Hepatocyte (in vitro differentiated cells): ENCODE measurements around the gene CDC42BPA. TPM values are rescaled to one million over a fixed set of nuclear protein-coding genes. Genes with fewer than 3 reads are reported as not detected.

Experiments
- DNase-seq: peaks from one replicate; pipeline ENCODE4 v3.0.0-alpha.2; 2016; ENCODE audit warnings: low spot score
- H2AFZ ChIP-seq: fragments of 200-600 bp; sonication (generic); 2 replicates; pipeline ENCODE4 v1.6.0; 2016; ENCODE audit warnings: antibody characterized with exemption, mild to moderate bottlenecking
- H3K27ac ChIP-seq: fragments of 200-600 bp; sonication (generic); 2 replicates; pipeline ENCODE4 v1.5.1; 2016; ENCODE audit warnings: mild to moderate bottlenecking
- H3K27me3 ChIP-seq: fragments of 200-600 bp; sonication (generic); 2 replicates; pipeline ENCODE4 v1.6.1; 2016
- H3K36me3 ChIP-seq: fragments of 200-600 bp; sonication (generic); replicated peaks from 2 replicates; pipeline ENCODE4 v1.5.1; 2016; ENCODE audit warnings: low read depth; ENCODE audit not compliant: insufficient read depth
- H3K4me1 ChIP-seq: fragments of 200-600 bp; sonication (generic); 2 replicates; pipeline ENCODE4 v1.5.1; 2016; ENCODE audit warnings: mild to moderate bottlenecking, moderate library complexity; ENCODE audit not compliant: insufficient read depth
- H3K4me2 ChIP-seq: fragments of 200-600 bp; sonication (generic); 2 replicates; pipeline ENCODE4 v1.6.0; 2016
- H3K4me3 ChIP-seq: fragments of 200-600 bp; sonication (generic); 2 replicates; pipeline ENCODE4 v1.5.1; 2016; ENCODE audit warnings: mild to moderate bottlenecking
- H3K79me2 ChIP-seq: fragments of 200-600 bp; sonication (generic); 2 replicates; pipeline ENCODE4 v1.6.0; 2017; ENCODE audit warnings: mild to moderate bottlenecking
- H3K9me2 ChIP-seq: fragments of 200-600 bp; sonication (generic); replicated peaks from 2 replicates; pipeline ENCODE4 v1.6.0; 2017; ENCODE audit warnings: mild to moderate bottlenecking; ENCODE audit not compliant: insufficient read depth
- H3K9me3 ChIP-seq: fragments of 200-600 bp; sonication (generic); 2 replicates; pipeline ENCODE4 v1.5.1; 2016; ENCODE audit warnings: low read depth, mild to moderate bottlenecking
- H4K20me1 ChIP-seq: fragments of 200-600 bp; sonication (generic); 2 replicates; pipeline ENCODE4 v1.6.0; 2016; ENCODE audit warnings: mild to moderate bottlenecking; ENCODE audit not compliant: insufficient read depth, poor library complexity, severe bottlenecking
- EZH2 ChIP-seq: fragments of 200-600 bp; sonication (generic); IDR thresholded peaks from 2 replicates; pipeline ENCODE4 v1.6.1; 2016; ENCODE audit warnings: antibody characterized with exemption, mild to moderate bottlenecking, borderline replicate concordance
- EZH2phosphoT487 ChIP-seq: fragments of 200-600 bp; sonication (generic); IDR thresholded peaks from one replicate; pipeline ENCODE4 v1.6.1; 2018; ENCODE audit warnings: antibody characterized with exemption, mild to moderate bottlenecking, low read depth, moderate library complexity; ENCODE audit not compliant: unreplicated experiment, severe bottlenecking
- WGBS: methylation state at CpG from one replicate; pipeline ENCODE4 v1.1.6; 2016; ENCODE audit warnings: low lambda C conversion rate; ENCODE audit errors: missing lambda C conversion rate; 5-methylcytosine and 5-hydroxymethylcytosine counted together
- polyA plus RNA-seq: library from polyadenylated mRNA; unstranded; fragments of >200 nt; fragmentation: Nextera tagmentation; extraction: Ambion mirVana; gene quantifications from 2 replicates; pipeline ENCODE4 v1.2.1, GENCODE V29; 2016
- total RNA-seq: library from RNA; depleted of rRNA; stranded (reverse); fragments of >200 nt; gene quantifications from 2 replicates; pipeline ENCODE4 v1.2.3, GENCODE V29; 2014
- TF ChIP-seq, protein P1 (sequence below): fragments of 200-600 bp; sonication (generic); IDR thresholded peaks from 2 replicates; pipeline ENCODE4 v1.5.1; 2016; ENCODE audit warnings: antibody characterized with exemption, mild to moderate bottlenecking; ENCODE audit not compliant: poor library complexity

The CDC42BPA gene
- total and polyA plus RNA-seq, 2 experiments from 2014 or later, result 24.5 to 40.9 TPM

DNA sequence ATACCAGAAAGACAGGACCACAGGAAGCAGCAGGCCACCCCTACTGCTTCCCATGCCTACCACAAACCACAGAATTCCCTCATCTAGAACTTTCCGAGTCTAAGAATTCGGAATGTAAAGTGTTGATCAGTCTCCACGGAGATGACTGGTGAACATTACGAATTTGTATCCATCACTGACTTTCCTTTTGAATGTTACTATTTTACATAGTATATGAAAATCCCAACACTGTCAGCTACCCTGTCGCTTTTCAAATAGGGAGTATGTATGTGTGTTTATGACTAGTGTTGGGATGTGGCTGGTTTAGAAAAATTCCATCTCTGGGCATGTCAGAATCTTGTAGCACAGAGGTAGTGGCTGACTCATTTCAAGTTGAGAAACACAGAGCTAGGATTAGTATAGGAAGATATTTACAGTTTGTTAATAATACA is 260.0 kb downstream of the CDC42BPA start:
- Histone ChIP-seq H3K9me2 (no peaks in the 10 kb centered on the region), H3K4me3 (no peak overlapping the region), H3K27me3 (no peaks in the 10 kb centered on the region), H3K36me3 (no peaks in the 10 kb centered on the region), H2AFZ (no peak overlapping the region), H3K4me1 (no peaks in the 10 kb centered on the region), H3K4me2 (no peak overlapping the region), H3K9me3 (no peaks in the 10 kb centered on the region), H4K20me1 (no peaks in the 10 kb centered on the region), H3K79me2 (no peaks in the 10 kb centered on the region), H3K27ac (no peak overlapping the region)
- DNase-seq, result no peak
- WGBS, result 95% methylated on average over 5 of the region's 5 CpGs
- TF ChIP-seq EZH2, result no peak
- TF ChIP-seq, protein P1, sequence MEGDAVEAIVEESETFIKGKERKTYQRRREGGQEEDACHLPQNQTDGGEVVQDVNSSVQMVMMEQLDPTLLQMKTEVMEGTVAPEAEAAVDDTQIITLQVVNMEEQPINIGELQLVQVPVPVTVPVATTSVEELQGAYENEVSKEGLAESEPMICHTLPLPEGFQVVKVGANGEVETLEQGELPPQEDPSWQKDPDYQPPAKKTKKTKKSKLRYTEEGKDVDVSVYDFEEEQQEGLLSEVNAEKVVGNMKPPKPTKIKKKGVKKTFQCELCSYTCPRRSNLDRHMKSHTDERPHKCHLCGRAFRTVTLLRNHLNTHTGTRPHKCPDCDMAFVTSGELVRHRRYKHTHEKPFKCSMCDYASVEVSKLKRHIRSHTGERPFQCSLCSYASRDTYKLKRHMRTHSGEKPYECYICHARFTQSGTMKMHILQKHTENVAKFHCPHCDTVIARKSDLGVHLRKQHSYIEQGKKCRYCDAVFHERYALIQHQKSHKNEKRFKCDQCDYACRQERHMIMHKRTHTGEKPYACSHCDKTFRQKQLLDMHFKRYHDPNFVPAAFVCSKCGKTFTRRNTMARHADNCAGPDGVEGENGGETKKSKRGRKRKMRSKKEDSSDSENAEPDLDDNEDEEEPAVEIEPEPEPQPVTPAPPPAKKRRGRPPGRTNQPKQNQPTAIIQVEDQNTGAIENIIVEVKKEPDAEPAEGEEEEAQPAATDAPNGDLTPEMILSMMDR, result no peak
- TF ChIP-seq EZH2phosphoT487, result no peak

DNA sequence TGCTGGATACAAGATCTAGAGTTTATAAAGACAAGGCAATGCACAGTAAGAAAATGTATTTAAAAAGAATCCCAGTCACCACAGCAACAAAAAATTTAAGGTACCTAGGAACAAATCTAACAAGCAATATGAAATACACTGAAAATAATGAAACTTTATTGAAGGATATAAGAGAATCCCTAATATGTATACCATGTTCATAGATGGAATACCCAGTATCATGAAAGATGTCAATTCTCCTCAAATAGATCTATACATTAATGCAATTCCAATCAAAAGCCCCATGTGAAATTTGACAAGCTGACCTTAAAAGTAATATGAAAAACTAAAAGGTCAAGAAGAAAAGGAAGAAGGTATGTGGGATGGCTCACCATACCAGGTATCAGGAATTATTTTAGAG is 269.0 kb downstream of the CDC42BPA start:
- H3K36me3 ChIP-seq, result no peaks in the 10 kb centered on the region
- H4K20me1 ChIP-seq, result no peaks in the 10 kb centered on the region
- no peaks in the 10 kb centered on the region for H3K9me2 ChIP-seq
- H3K4me3 ChIP-seq, result no peak overlapping the region
- no peaks in the 10 kb centered on the region for H3K4me1 ChIP-seq
- H3K9me3 ChIP-seq, result no peaks in the 10 kb centered on the region
- H3K27me3 ChIP-seq, result no peaks in the 10 kb centered on the region
- H2AFZ ChIP-seq, result no peak overlapping the region
- H3K27ac ChIP-seq, result no peak overlapping the region
- TF ChIP-seq EZH2phosphoT487, result no peak
- TF ChIP-seq, protein P1, result no peak
- H3K4me2 ChIP-seq, result no peak overlapping the region
- DNase-seq, result no peak
- H3K79me2 ChIP-seq, result no peaks in the 10 kb centered on the region

DNA sequence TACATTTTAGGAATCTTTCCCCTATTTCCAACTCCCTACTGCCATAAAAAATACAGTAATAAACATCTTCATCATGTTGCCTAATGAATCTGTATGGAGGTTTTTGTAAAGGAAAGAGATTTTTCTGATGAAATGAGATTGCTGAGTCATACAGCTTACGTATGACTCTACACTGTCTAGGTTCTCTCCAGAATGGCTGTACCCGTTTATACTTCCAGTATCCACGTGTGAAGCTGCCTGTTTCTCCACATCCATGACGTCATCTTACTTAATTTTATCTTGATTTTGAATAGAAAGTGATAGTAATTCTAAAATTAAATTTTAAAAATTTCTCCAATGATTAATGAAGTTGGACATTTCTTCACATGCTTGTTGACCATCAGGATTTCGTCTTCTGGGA is 274.5 kb downstream of the CDC42BPA start:
- Histone ChIP-seq H4K20me1 (no peaks in the 10 kb centered on the region), H3K79me2 (no peaks in the 10 kb centered on the region), H3K4me3 (no peak overlapping the region), H3K9me2 (no peaks in the 10 kb centered on the region), H3K27ac (no peak overlapping the region), H3K9me3 (no peaks in the 10 kb centered on the region), H2AFZ (no peak overlapping the region), H3K36me3 (no peaks in the 10 kb centered on the region), H3K27me3 (no peaks in the 10 kb centered on the region), H3K4me1 (no peaks in the 10 kb centered on the region), H3K4me2 (no peak overlapping the region)
- TF ChIP-seq EZH2, result no peak
- TF ChIP-seq EZH2phosphoT487, result no peak
- TF ChIP-seq, protein P1, result no peak
- DNase-seq, result no peak
- WGBS, result 82% methylated on average over 5 of the region's 5 CpGs

DNA sequence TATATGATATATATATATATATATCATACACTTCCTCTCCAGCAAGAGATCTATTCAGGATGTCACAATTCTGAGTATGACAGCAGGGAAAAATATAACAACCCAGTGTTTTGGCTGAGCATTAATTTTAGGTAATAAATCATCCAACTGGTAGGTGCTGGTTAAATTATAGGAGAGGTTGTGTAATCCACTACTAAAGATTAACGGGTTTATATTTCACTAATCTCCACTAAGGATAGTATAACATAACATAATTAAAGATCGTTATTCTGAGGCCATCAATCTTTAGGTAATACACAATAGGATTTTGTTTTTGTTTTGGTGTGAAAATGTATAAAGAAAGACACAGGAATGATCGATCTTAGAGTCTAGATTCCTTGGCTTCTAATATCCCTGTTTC is 276.0 kb downstream of the CDC42BPA start:
- Histone ChIP-seq H3K27me3 (no peaks in the 10 kb centered on the region), H3K4me2 (no peak overlapping the region), H2AFZ (no peak overlapping the region), H3K9me2 (no peaks in the 10 kb centered on the region), H3K36me3 (no peaks in the 10 kb centered on the region), H4K20me1 (no peaks in the 10 kb centered on the region), H3K79me2 (no peaks in the 10 kb centered on the region), H3K4me1 (no peaks in the 10 kb centered on the region), H3K4me3 (no peak overlapping the region), H3K9me3 (no peaks in the 10 kb centered on the region), H3K27ac (no peak overlapping the region)
- 99% methylated on average over 3 of the region's 3 CpGs for WGBS
- TF ChIP-seq EZH2 (no peak), EZH2phosphoT487 (no peak)
- TF ChIP-seq, protein P1, result no peak
- DNase-seq, result no peak
